ENCODE measurements around the gene CTSE.

DNA sequence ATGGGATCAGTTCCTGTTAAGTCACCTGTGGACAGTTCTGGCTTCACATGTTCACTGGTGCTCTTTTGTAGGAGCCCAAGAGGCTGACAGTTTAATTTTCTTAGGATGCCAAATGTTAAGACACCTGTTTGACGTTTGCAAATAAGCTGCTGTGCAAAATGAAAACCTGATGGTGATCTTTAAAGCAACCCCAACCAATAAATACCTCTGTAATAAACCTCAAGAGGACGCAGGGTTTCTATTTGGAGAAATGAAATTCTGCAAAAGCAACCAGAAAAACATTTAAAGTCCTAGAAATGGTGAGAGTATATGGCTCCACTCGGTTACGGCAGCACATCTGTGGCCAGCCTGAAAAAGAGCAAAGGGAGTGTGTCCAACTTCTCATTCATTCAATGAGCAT lies 23.6 kb upstream of the CTSE start:
- TF ChIP-seq, protein P1, sequence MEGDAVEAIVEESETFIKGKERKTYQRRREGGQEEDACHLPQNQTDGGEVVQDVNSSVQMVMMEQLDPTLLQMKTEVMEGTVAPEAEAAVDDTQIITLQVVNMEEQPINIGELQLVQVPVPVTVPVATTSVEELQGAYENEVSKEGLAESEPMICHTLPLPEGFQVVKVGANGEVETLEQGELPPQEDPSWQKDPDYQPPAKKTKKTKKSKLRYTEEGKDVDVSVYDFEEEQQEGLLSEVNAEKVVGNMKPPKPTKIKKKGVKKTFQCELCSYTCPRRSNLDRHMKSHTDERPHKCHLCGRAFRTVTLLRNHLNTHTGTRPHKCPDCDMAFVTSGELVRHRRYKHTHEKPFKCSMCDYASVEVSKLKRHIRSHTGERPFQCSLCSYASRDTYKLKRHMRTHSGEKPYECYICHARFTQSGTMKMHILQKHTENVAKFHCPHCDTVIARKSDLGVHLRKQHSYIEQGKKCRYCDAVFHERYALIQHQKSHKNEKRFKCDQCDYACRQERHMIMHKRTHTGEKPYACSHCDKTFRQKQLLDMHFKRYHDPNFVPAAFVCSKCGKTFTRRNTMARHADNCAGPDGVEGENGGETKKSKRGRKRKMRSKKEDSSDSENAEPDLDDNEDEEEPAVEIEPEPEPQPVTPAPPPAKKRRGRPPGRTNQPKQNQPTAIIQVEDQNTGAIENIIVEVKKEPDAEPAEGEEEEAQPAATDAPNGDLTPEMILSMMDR (IDR thresholded peaks at IDR 0.05), result no peak
- no peak for TF ChIP-seq POLR2A (IDR thresholded peaks at IDR 0.05)
